NCI-H345 (cell line): Measurements from ENCODE around the gene MTHFD1L.
"Not testable (repeated sequence)": the region's sequence is repeated elsewhere in the genome, so short reads cannot be mapped to it uniquely, and the experiment has no call there.

Experiments
- DNase-seq: peaks from one replicate; lab custom pipeline; 2025; lab: John Stamatoyannopoulos, UW

MTHFD1L gene

GRCh38 chr6:150865406-150866146 lies at the start of gene MTHFD1L:
Gene MTHFD1L, plus strand, starts transcription at chr6:150865702. Its CDS starts 121 bp downstream, at chr6:150865823.
- peak; percentile 77 for DNase-seq

- not testable (repeated sequence) for DNase-seq
Measured at GRCh38 chr6:150816554-150816953, 48.9 kb upstream of the MTHFD1L start.

- DNase-seq, result no peak
Measured at GRCh38 chr6:150822932-150823331, 42.6 kb upstream of the MTHFD1L start.

GRCh38 chr6:150826788-150827187 lies 38.7 kb upstream of the MTHFD1L start:
- DNase-seq, result no peak

GRCh38 chr6:150828107-150828506 lies 37.4 kb upstream of the MTHFD1L start:
- not testable (repeated sequence) for DNase-seq

- no peak for DNase-seq
Measured at GRCh38 chr6:150830439-150831165, 34.9 kb upstream of the MTHFD1L start.

- DNase-seq, result no peak
Measured at GRCh38 chr6:150831577-150831976, 33.9 kb upstream of the MTHFD1L start.

- no peak for DNase-seq
Measured at GRCh38 chr6:150835620-150836019, 29.9 kb upstream of the MTHFD1L start.

GRCh38 chr6:150840185-150840584 lies 25.3 kb upstream of the MTHFD1L start:
- no peak for DNase-seq

GRCh38 chr6:150841189-150841588 lies 24.3 kb upstream of the MTHFD1L start:
- no peak for DNase-seq

- no peak for DNase-seq
Measured at GRCh38 chr6:150841697-150842096, 23.8 kb upstream of the MTHFD1L start.

- DNase-seq, result no peak
Measured at GRCh38 chr6:150844371-150844770, 21.1 kb upstream of the MTHFD1L start.

- no peak for DNase-seq
Measured at GRCh38 chr6:150846641-150847040, 18.9 kb upstream of the MTHFD1L start.

GRCh38 chr6:150848400-150848799 lies 17.1 kb upstream of the MTHFD1L start:
- no peak for DNase-seq

GRCh38 chr6:150854392-150854791 lies 11.1 kb upstream of the MTHFD1L start:
- DNase-seq, result not testable (repeated sequence)

GRCh38 chr6:150855171-150855570 lies 10.3 kb upstream of the MTHFD1L start:
- not testable (repeated sequence) for DNase-seq

GRCh38 chr6:150857062-150857944 lies 8.2 kb upstream of the MTHFD1L start:
- no peak for DNase-seq

GRCh38 chr6:150857945-150858308 lies 7.6 kb upstream of the MTHFD1L start:
- DNase-seq, result no peak

GRCh38 chr6:150861448-150862168 lies 3.9 kb upstream of the MTHFD1L start:
- not testable (repeated sequence) for DNase-seq

GRCh38 chr6:150863213-150863928 lies 2.1 kb upstream of the MTHFD1L start:
- no peak for DNase-seq

- no peak for DNase-seq
Measured at GRCh38 chr6:150865043-150865405, 478 bp upstream of the MTHFD1L start.
